CD4-positive, alpha-beta T cell treated with Interleukin-4 for 4 hours (primary cell): ENCODE results near the gene OR14I1.

ENCODE experiments used
- DNase-seq: peaks from one replicate; pipeline ENCODE4 v3.0.0-alpha.2; 2020

OR14I1 gene

GRCh38 chr1:248702714-248703113 is at the start of gene OR14I1:
Gene OR14I1 (minus strand): TSS chr1:248702766.
- DNase-seq: no peak

- DNase-seq: no peak
These were observed 49.1 kb upstream of the OR14I1 start for GRCh38 chr1:248751635-248752034.

- DNase-seq: no peak
These were observed 48.6 kb upstream of the OR14I1 start for GRCh38 chr1:248751142-248751541.

- no peak for DNase-seq
These were observed 47.9 kb upstream of the OR14I1 start for GRCh38 chr1:248750496-248750895.

- DNase-seq: no peak
These were observed 45.6 kb upstream of the OR14I1 start for GRCh38 chr1:248748211-248748610.

GRCh38 chr1:248740876-248741275 is 38.3 kb upstream of the OR14I1 start:
- no peak for DNase-seq

- DNase-seq: no peak
These were observed 37.1 kb upstream of the OR14I1 start for GRCh38 chr1:248739572-248740205.

- DNase-seq: no peak
These were observed 34.9 kb upstream of the OR14I1 start for GRCh38 chr1:248737457-248737856.

GRCh38 chr1:248736977-248737376 is 34.4 kb upstream of the OR14I1 start:
- no peak for DNase-seq

- no peak for DNase-seq
These were observed 31.0 kb upstream of the OR14I1 start for GRCh38 chr1:248733566-248733965.

GRCh38 chr1:248730507-248731335 is 28.2 kb upstream of the OR14I1 start:
- DNase-seq: no peak

- no peak for DNase-seq
These were observed 11.7 kb upstream of the OR14I1 start for GRCh38 chr1:248714248-248714647.

GRCh38 chr1:248710305-248710900 is 7.8 kb upstream of the OR14I1 start:
- DNase-seq: no peak

- no peak for DNase-seq
These were observed 2.0 kb upstream of the OR14I1 start for GRCh38 chr1:248704606-248705005.

- no peak for DNase-seq
These were observed 1.1 kb upstream of the OR14I1 start for GRCh38 chr1:248703674-248704073.

GRCh38 chr1:248699099-248699498 is 3.5 kb downstream of the OR14I1 start:
- no peak for DNase-seq

- no peak for DNase-seq
These were observed 4.7 kb downstream of the OR14I1 start for GRCh38 chr1:248697907-248698306.

- DNase-seq: no peak
These were observed 5.8 kb downstream of the OR14I1 start for GRCh38 chr1:248696774-248697173.

- DNase-seq: no peak
These were observed 6.3 kb downstream of the OR14I1 start for GRCh38 chr1:248696261-248696660.

GRCh38 chr1:248695451-248696132 is 7.0 kb downstream of the OR14I1 start:
- DNase-seq: no peak

GRCh38 chr1:248691567-248692155 is 10.9 kb downstream of the OR14I1 start:
- DNase-seq: no peak

GRCh38 chr1:248688527-248689298 is 13.9 kb downstream of the OR14I1 start:
- no peak for DNase-seq
